GM19455 (cell line): ENCODE measurements around the gene STAT2.
"Not testable (repeated sequence)": the region's sequence is repeated elsewhere in the genome, so short reads cannot be mapped to it uniquely, and the experiment has no call there.

Source experiments
- ATAC-seq: cut with Tn5 transposase; IDR thresholded peaks from one replicate; pipeline ENCODE4 v1.9.1; 2021; ENCODE audit not compliant: unreplicated experiment

STAT2 gene

DNA sequence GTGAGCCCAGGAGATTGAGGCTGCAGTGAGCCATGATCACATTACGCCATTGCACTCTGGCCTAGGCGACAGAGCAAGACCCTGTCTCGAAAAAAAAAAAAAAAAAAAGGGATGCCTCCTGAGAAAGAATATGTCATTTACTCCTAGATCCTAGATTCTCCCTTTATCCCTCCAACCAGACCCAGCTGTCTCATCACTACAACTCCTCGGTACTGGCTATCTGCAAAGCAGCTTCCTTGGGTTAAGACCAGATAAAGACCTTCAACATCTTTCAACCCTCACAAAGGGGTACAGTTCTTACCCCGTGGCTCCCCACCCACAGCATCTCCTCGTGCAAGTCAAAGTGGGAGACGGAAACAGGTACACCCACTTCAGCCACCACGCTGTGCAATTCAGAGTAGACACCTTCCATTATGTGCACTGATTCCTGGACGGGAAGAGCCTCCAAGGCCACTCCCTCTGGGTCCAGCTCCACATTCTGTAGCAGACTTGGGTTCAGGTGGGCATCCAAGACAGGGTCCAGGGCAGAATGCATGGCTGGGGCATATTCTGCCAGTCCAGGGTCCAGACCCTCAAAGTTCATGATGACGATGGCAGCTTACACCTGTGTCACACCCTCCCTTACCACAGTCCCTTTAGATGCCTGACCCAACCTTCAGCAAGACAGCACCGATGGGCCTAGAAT is 27.3 kb downstream of the STAT2 start:
- no peak for ATAC-seq

DNA sequence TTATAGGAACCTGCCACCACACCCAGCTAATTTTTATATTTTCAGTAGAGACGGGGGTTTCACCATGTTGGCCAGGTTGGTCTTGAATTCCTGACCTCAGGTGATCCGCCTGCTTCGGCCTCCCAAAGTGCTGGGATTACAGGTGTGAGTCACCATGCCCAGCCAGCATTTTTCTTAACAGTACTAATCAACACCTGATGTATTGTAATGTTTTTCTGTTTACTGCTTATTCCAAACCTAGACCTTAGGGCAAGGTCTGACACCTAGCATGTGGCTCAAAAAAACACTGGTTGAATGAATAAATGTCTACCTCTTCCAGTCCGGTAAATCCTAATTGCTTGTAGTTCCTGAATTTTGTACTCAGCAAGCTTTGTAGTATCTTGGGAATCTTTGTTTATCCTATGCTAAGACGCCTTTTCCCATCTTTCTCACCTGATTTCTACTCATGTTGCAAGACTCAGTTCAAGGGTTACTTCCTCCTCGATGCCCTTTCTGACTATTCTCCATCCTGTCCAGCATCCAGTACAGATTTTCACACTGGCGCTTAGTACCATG is 28.9 kb downstream of the STAT2 start:
- ATAC-seq = no peak

DNA sequence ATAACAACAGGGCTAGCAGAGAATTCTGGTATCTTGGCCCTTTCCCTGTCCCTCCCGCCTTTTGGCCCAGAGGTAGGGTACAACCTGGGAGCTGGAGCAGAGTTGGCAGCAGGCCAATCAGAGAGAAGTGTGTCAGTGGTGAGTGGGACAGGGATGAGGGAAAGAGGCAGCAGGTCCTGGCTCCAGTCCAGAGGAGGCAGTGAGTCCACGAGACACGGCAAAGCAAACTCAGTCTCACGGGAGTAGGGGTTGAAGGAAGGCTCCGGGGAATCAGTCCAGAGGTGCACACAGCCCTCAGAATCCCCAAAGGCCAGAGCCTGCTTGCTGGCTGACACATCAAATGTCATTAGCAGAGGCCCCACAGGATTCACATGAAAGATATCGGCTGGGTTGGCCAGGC is 33.4 kb downstream of the STAT2 start:
- no peak for ATAC-seq

DNA sequence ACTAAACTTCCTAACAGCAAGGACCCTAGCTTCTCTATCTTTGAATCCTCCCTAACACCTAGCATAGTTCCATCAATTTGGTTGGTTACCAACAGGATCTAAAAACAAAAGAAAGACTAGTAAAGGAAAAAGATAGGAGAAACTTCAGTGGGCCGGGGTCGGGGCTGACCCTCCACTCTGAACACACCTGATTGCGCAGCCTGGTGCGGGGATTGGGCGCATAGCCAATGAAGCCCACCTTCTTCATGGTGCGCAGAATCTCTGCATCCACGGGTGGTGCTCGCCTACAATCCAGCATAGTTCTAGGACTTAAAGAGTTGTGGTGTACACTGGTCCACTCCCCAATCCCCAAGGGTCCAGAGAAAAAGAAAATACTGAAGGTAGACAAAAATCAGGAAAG is 33.8 kb downstream of the STAT2 start:
- no peak for ATAC-seq

DNA sequence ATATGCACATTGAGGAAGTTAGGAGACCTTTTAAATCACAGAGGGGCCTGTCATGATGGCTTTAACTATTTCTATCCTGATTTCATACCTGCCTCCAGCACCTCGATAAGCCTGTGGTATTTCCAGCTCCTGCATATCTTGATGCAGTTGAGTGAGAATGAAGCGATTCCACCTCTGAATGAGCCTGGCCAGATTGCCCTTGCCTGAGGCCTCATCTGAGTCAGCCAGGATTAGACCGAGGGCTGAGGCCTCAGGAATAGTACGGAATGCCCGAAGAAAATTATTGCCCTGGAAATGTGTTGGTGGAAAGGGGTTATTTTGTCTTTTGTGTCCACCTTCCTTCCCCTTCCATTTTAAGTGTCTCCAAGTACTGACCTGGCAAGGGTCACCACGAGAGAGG is 35.7 kb downstream of the STAT2 start:
- no peak for ATAC-seq

DNA sequence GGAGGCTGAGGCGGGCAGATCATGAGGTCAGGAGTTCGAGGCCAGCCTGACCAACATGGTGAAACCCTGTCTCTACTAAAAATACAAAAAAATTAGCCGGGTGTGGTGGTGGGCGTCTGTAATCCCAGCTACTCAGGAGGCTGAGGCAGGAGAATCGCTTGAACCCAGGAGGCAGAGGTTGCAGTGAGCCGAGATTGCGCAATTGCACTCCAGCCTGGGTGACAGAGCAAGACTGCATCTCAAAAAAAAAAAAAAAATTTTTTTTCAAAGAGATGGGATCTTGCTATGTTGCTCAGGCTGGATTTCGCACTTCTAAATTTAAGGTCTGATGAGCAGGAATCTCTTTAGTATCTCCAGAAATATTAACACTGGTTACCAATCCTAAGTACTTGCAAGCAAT is 38.3 kb downstream of the STAT2 start:
- ATAC-seq = not testable (repeated sequence)

DNA sequence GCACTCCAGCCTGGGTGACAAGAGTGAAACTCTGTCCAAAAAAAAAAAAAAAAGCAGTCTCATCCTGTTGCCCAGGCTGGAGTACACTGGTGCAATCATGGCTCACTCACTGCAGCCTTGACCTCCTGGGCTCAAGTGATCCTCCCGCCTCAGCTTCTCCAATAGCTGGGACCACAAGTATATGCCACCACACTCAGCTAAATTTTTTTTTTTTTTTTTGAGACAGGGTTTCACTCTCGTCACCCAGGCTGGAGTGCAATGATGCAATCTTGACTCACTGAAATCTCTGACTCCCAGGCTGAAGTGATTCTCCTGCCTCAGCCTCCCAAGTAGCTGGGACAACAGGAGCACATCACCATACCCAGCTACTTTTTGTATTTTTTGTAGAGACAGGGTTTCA is 38.9 kb downstream of the STAT2 start:
- no peak for ATAC-seq

DNA sequence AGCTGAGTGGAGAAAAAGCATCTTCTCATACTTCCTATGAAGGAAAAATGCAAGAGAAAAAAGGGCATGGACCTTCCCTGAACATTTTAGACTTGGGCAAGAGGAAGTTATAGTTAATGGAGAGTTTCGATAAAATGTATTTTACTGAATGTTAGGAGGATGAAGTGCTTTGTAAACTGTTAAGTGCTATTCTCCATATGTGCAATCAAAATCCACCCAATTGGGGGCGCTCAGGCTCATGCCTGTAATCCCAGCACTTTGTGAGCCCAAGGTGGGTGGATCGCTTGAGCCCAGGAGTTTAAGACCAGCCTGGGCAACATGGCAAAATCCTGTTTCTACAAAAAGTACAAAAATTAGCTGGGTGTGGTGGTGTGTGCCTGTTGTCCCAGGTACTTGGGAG is 42.2 kb downstream of the STAT2 start:
- ATAC-seq = no peak

DNA sequence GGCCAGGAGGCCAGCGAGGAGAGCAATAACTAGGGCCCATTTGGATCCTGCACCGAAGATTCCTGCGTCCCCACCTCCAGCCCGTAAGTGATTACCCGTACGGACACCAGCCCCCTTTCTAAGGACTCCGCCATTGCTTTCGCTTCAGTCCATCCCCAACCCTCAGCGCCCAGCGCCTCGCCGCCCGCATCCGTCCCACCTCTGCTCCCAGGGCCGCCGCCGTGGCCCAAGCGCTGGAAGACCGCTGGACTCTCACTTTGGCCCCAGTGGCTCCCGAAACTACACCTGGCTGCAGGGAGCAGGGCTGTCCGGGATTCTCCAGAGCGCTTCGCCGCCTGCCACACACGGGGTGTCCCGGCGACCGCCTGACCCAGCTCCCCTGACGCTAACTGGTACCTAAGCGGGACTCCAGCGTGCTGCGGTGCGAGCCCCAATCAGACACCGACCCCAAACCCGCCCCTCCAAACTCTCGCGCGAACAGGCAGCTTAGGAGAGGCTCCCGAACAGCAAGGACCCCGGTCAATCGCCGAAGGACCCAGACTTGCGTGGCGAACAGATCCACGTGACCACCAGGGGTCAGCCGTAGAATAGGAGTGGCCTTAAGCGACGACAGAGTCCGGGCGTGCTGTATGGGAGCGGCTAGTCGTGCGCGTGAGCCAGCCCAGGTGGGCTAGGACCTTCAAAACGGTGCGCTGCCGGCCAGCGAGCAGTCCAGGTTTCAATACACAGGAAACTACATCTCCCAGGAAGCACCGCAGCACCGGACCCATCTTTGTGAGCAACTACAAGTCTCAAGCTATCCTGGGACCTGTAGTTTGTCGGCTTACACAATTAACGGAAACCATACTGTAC is 44.1 kb downstream of the STAT2 start, which contains the start of gene CNPY2:
CNPY2 (minus strand) TSS at position 367 of the 852 bp plus-strand sequence. CDS start 771 bp downstream, outside the sequence.
- peak; percentile 89 for ATAC-seq

DNA sequence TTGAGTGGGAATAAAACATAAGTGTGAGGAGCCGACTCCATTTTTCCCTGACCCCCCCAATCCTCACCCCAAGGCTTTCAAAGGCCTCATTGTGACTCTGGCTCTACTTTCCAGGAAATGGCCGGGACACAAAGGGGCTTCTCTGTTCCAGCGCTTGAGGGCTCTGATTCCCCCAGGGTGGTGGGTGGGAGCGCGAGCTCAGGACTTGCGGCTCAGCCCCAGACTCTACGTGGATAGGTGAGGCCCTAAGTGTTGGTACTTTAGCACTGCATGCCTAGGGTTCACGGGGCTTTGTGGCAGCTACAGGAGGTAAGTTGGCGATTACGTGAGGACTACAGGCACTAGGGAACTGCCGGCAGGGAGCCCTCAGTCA is 44.7 kb downstream of the STAT2 start:
- no peak for ATAC-seq

DNA sequence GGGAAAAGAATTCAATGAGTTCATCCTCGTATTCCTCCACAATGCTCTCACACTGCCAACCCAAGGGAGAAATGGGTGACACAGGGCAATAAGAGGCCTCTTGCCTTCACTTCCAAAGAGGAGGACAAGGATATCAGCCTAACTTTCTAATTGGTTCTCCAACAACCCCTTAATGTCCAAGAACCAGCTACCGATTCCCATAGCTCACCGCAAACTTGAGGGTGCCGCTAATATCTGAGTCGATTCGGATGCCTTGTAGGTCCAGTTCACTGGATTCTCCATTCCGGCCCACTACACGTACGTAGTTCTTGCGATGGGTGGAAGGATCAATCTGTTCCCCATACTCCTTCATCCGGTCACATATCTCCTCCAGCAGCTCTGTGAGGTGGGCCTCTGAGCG is 48.9 kb downstream of the STAT2 start:
- no peak for ATAC-seq

DNA sequence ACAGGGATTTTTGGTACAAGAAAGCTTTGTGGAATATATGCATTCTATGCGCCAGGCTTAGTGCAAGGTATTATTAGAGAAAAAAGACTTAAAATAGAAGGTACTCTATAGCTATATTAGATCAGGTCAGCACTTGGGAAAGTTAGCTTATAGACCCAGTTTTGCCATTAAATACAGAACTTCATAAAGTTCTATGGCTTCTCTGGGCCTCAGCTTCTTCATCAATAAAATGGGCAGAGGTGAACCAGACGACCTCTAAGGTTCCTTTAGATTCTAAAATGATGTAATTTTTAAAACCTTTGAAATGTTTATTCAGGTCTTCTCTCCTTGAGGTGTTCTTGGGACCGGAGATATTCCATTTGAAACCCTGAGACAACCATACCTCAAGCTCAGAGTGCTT is 51.2 kb downstream of the STAT2 start:
- ATAC-seq = no peak

DNA sequence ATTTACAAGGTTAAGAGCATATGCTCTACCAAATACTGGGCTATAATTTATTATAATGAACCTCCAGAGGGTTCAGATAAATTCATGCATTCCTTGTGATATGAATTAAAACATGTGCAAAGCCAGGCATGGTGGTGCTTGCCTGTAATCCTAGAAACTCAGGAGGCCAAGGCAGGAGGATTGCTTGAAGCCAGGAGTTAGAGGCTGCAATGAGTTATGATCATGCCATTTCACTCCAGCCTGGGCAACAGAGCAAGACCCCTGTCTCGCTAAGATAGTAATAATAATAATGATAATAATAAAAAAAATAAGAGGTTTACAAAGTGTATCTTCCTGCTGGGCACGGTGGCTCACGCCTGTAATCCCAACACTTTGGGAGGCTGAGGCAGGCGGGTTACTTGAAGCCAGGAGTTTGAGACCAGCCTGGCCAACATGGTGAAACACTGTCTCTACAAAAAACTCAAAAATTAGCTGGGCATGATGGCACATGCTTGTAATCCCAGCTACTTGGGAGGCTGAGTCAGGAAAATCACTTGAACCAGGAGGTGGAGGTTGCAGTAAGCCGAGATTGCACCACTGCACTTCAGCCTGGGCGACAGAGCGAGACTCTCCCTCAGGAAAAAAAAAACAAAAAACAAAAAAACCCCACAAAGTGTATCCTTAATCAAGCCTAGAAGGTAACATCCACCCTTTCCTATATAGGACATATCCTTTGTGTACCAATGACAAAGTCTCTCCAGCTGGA is 52.5 kb downstream of the STAT2 start:
- ATAC-seq = no peak

DNA sequence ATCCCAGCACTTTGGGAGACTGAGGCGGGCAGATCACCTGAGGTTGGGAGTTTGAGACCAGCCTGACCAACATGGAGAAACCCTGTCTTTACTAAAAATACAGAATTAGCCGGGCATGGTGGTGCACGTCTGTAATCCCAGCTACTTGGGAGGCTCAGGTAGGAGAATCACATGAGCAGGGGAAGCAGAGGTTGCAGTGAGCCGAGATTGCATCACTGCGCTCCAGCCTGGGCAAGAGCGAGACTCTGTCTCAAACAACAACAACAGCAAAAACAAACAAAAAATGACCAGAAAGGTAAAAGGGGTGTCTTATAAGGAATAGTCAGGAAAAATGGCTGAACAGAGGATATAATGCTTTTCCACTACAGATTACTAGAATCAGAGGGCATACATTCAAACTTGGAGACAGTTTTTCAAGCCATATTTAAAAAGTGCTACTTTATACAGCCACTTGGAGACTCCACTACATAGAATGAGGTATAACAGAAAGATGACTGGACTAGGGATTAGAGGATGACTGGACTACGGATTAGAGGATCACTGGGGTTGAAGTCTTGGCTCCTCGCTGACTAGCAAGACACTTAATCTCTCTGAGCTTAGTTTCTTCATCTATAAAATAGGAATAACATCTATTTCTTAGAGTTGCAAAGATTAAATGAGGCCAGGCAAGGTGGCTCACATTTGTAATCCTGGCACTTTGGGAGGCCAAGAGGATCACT is 54.9 kb downstream of the STAT2 start:
- no peak for ATAC-seq

DNA sequence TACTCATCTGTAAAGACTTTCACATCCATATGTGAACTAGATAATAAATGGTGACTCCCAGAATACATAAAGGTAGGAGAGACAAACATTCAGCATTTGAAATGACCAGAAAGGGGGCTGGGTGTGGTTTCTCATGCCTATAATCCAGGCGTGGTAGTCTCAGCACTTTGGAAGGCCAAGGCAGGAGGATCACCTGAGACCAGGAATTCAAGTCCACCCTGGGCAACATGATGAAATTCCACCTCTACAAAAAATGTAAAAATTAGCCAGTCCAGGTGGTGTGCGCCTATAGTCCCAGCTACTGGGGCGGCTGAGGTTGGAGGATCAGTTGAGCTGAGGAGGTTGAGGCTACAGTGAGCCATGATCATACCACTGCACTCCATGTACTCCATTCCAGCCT is 55.6 kb downstream of the STAT2 start:
- ATAC-seq = no peak

DNA sequence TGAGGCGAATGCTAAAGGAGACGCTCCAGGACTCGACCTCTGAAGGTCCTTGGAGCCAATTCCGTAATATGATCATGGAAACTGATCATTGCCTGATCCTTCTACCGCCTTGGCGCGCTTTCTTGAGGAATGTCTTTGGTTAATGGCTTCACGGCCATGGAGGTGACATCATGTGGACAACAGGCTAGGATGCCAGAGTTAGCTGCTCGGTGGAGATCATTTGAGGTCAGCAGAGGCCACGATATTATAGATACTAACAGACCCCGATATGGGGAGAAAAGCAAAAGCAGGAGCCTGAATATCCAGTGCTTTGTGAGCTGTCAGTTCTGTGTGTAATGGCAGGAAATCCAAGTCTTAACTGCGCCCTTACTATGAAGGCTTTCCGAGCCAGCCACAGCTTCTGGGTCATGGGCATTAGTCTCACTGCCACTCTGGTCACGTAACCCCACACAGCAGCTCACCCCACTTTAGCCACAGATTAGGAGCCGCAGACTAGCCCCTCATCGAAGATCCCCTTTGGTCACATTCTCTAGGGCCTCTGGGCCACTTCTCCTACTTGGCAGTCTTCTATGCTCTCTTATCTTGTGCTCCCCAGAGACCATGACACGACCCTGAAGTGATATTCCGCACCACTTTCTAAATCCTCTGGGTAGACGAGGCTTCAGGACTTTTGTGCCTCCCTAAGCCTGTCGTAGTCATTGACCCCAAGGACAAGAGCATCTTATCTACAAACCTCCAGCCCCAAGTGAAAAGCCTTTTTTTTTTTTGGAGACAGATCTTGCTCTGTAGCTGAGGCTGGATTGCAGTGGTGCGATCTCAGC is 59.1 kb downstream of the STAT2 start:
- ATAC-seq = no peak

DNA sequence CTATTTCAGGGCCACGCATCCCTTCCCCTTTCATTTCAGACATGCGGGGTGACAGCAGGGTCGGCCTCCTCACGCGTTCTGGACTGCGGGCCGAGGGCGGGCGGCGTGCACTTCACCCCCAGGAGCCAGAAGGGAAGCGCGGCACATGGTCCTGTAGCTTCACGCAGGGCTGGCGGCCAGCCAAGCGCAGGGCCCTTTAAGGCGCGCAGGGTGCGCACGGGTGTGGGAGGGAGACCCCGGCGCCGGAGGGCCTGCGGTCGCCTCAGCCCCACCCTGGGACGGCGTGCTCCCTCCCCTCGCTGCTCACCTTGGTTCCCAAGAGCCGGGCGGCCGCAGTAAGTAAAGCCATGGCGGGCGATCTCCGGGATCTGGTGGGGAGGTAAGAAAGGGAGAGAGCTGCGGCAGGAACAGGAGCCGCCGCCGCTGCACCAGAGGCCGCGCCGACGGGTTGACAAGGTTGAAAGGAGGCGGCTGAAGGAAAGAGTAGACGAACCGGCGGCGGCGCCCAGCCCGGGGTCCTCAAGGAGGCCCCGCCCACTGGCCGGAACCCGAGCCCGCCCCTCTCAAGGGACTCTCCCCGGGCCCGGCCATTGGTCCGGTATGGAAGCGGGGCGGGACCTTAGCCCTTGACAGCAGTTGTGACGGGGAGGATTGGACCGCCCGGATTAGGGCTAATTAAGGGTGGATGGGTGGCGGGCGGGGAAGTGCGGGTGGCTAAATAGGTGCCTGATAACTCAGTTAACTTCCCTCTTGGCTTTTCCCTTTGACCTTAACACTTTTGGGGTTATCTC is 59.9 kb downstream of the STAT2 start, which contains the start of gene CS:
CS (minus strand) TSS at position 478 of the 791 bp plus-strand sequence; CDS start at position 349, 129 bp downstream.
- ATAC-seq = peak; percentile 93

DNA sequence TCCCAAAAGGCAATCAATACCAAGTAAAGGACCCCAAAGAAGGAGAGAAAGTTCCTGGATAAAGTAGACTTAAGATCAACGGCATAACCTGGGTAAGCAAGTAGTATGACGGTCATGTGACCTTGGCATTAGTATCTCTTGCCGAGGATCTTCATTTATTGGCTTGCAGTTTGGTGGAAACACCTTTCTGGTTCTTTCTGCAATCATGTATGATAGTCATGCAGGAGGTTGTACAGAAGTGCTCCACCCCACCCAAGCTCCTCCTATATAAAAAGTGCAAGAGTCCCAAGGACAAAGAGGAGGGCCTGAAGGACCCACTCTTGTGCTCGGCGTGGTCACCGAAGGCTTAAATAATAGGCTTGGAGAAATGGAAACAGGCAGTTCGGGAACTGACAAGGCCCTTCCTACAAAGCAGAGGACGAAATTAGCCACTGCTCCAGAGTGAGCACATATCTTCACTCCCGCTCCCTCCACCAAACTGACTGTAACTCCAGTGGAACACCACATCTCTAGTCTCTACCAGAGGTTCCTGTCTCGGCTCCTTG is 60.5 kb downstream of the STAT2 start:
- peak; percentile 12 for ATAC-seq

DNA sequence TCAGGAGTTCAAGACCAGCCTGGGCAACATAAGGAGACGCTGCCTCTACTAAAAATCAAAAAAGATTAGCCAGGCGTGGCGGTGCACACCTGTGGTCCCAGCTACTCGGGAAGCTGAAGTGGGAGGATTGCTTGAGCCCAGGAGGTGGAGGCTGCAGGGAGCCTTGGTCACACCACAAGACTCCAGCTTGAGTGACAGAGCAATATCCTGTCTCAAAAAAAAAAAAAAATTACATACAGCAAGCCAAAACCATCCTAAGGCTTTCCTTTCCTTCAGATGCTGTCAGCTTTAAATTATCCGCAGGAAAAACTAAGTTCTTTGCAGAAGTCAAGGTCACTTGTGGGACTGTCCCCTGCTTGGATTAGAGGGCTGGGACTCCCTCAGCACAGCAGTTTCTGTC is 61.1 kb downstream of the STAT2 start:
- no peak for ATAC-seq
